GM12878 (cell line): ENCODE data around the gene PPIL6.
A peak's percentile ranks its signal among the peaks of the same experiment; 100 is the strongest.

Experiments
- CHD2 ChIP-seq: IDR thresholded peaks from 2 replicates; pipeline ENCODE4 v1.6.1; 2011; ENCODE audit warnings: low read depth, low read length, improper control_type of control experiment, borderline replicate concordance
- CTCF ChIP-seq, 3 experiments: IDR thresholded peaks in 2 of 3; conservative IDR thresholded peaks in 1 of 3; 2 replicates each; pipeline ENCODE4 v1.5.1; 2011; ENCODE audit warnings: low read depth in 3 of 3, low read length in 3 of 3, mild to moderate bottlenecking in 3 of 3, control low read depth in 2 of 3, moderate library complexity in 2 of 3, inconsistent platforms in 1 of 3, mixed read lengths in 1 of 3; ENCODE audit not compliant: control insufficient read depth in 2 of 3, insufficient read depth in 1 of 3; ENCODE audit errors: extremely low read depth in 1 of 3
- EP300 ChIP-seq, 2 experiments: fragments of 150-350 bp in 1 of 2; IDR thresholded peaks; 2 replicates each; pipeline ENCODE4 v1.6.1; 2011 to 2012; ENCODE audit warnings: low read depth in 2 of 2, low read length in 2 of 2, borderline replicate concordance in 1 of 2, improper control_type of control experiment in 1 of 2, inconsistent platforms in 1 of 2; ENCODE audit not compliant: control insufficient read depth in 1 of 2
- EZH2 ChIP-seq: IDR thresholded peaks from 2 replicates; pipeline ENCODE4 v1.6.1; 2012; ENCODE audit warnings: low read depth, mild to moderate bottlenecking, control low read depth, inconsistent platforms, low read length, borderline replicate concordance; ENCODE audit not compliant: control insufficient read depth
- KDM1A ChIP-seq: fragments of 200-600 bp; sonication (generic); IDR thresholded peaks from 2 replicates; pipeline ENCODE4 v1.6.1; 2016; ENCODE audit warnings: borderline replicate concordance
- POLR2A ChIP-seq: IDR thresholded peaks from 2 replicates; pipeline ENCODE4 v1.6.1; 2011; ENCODE audit warnings: low read depth, mild to moderate bottlenecking, low read length
- STAT1 ChIP-seq: fragments of 450-650 bp; conservative IDR thresholded peaks from 2 replicates; pipeline ENCODE4 v1.6.1; 2014; ENCODE audit warnings: antibody characterized with exemption, mild to moderate bottlenecking
- ZBTB40 ChIP-seq: fragments of 450-650 bp; IDR thresholded peaks from 2 replicates; pipeline ENCODE4 v1.6.1; 2016; ENCODE audit warnings: mild to moderate bottlenecking, moderate library complexity, borderline replicate concordance
- TF ChIP-seq, protein P1 (sequence below): IDR thresholded peaks from 2 replicates; pipeline ENCODE4 v1.6.1; 2012; ENCODE audit warnings: low read depth, low read length, improper control_type of control experiment
- TF ChIP-seq, protein P2 (sequence below): IDR thresholded peaks from 2 replicates; pipeline ENCODE4 v1.6.1; 2012; ENCODE audit warnings: low read length, inconsistent platforms

DNA sequence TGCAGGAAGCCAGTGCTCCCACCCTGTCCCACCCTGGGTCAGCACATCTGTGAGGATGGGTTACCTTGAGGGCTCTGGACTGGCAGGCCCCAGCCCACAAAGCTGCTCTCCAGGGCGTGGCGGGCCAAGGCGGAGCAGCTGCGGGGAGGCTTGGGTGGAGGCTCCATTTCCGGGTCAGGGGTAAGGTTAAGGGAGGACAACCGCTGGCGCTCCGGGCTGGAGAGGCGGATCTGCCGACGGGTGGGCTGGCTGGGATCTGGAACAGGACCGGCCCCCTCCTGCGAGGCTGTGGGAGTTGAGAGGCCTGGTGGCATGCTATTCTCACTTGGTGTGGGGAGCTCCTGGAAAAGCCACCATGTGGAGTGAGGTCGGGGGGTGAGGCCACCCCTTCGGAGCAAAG, 5.6 kb upstream of the PPIL6 start:
- TF ChIP-seq ZBTB40: no peak
- TF ChIP-seq KDM1A: no peak
- no peak for TF ChIP-seq CTCF (IDR thresholded peaks at IDR 0.05 in 2 of 3, conservative IDR thresholded peaks at IDR 0.05 in 1 of 3; ENCODE audit: control insufficient read depth in 2 of 3, extremely low read depth in 1 of 3, insufficient read depth in 1 of 3, low read depth in 3 of 3, low read length in 3 of 3)
- TF ChIP-seq, protein P1, sequence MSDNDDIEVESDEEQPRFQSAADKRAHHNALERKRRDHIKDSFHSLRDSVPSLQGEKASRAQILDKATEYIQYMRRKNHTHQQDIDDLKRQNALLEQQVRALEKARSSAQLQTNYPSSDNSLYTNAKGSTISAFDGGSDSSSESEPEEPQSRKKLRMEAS: no peak
- TF ChIP-seq, protein P2, sequence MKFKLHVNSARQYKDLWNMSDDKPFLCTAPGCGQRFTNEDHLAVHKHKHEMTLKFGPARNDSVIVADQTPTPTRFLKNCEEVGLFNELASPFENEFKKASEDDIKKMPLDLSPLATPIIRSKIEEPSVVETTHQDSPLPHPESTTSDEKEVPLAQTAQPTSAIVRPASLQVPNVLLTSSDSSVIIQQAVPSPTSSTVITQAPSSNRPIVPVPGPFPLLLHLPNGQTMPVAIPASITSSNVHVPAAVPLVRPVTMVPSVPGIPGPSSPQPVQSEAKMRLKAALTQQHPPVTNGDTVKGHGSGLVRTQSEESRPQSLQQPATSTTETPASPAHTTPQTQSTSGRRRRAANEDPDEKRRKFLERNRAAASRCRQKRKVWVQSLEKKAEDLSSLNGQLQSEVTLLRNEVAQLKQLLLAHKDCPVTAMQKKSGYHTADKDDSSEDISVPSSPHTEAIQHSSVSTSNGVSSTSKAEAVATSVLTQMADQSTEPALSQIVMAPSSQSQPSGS: no peak
- TF ChIP-seq STAT1: no peak
- no peak for TF ChIP-seq EZH2
- TF ChIP-seq EP300 (IDR thresholded peaks at IDR 0.05; ENCODE audit: borderline replicate concordance in 1 of 2, control insufficient read depth in 1 of 2, low read depth in 2 of 2, low read length in 2 of 2): no peak
- peak; percentile 40 for TF ChIP-seq POLR2A
- TF ChIP-seq CHD2: no peak
